GM18507 (cell line): ENCODE data around the gene AKAIN1.

Source experiments
- DNase-seq: peaks from one replicate; pipeline ENCODE4 v3.0.0; 2011; ENCODE audit warnings: low read depth; ENCODE audit not compliant: insufficient read length; ENCODE audit errors: extremely low spot score
- FAIRE-seq: peaks from 2 replicates; lab custom pipeline; 2011; peaks lifted over from hg19 to GRCh38; lab: Jason Lieb, UNC

Gene AKAIN1

GRCh38 chr18:5164903-5165302 lies 32.2 kb downstream of the AKAIN1 start:
- FAIRE-seq: no peak

GRCh38 chr18:5162111-5162510 lies 34.9 kb downstream of the AKAIN1 start:
- FAIRE-seq (no peak), DNase-seq (no peak)

More at GRCh38 chr18:5164903-5165302, 32.2 kb downstream of the AKAIN1 start:
- DNase-seq: no peak

GRCh38 chr18:5159080-5159479 lies 38.0 kb downstream of the AKAIN1 start:
- no peak for DNase-seq
- no peak for FAIRE-seq

DNA sequence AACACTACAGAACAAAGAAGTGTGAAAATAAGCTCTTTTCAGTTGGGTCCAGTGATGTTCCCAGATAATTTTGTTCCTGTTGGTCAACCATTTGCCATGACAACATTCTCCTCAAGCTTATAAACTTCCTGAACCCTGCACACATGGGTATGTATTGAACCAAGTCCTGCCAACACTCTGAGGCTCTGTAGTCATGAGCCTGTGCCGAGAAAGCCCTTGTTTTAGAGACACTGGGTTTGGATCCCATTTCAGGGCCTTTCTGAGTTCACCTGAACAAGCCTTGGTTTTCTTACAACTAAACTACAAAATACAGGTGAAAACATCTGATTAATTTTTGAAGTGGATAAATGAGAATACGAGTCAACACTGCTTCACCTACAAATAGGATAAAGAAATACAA lies 38.5 kb downstream of the AKAIN1 start:
- FAIRE-seq: no peak
- DNase-seq: no peak

DNA sequence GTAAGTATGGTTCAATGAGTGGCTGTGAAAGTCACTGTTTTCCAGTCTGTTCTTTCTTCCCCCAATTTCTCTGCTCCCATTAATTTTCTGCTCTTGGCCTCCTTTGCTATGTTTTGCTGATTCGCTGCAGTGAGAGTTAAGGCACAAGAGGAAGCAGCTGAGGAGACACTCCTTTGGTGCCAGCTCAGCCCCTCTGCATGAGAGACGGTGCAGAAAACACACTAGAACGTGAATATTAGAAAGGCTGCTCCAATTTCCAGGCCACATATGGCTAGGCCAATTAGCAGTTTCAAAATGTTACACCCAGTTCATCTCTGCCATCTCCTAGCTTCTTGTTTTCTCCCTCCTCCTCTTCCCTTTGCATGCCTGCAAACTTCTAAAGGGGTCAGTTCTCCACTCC lies 38.9 kb downstream of the AKAIN1 start:
- FAIRE-seq (no peak), DNase-seq (no peak)

DNA sequence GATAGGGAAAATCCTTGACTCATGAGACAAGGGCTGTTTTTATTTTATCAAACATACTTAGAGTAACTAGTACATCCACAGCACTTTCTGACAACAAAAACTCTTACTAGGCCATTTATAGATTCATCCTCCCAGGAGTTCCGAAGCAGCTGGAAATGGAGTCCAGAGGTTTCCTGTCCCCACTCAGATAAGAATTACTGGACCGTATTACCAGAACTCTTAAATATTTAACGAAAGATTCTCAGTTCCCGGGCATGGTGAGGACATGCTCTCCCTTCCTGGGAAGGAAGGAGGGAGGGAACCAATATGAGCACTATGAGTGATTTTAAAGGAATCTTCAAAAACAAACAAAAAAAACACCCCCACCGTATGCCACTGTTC lies 41.2 kb downstream of the AKAIN1 start:
- DNase-seq (no peak), FAIRE-seq (no peak)

- FAIRE-seq (no peak), DNase-seq (no peak)
Observed at GRCh38 chr18:5155218-5155906, 41.7 kb downstream of the AKAIN1 start.

- DNase-seq: no peak
- FAIRE-seq: no peak
Observed at GRCh38 chr18:5152343-5153020, 44.6 kb downstream of the AKAIN1 start.

- FAIRE-seq: no peak
- no peak for DNase-seq
Observed at GRCh38 chr18:5150894-5151293, 46.2 kb downstream of the AKAIN1 start.

DNA sequence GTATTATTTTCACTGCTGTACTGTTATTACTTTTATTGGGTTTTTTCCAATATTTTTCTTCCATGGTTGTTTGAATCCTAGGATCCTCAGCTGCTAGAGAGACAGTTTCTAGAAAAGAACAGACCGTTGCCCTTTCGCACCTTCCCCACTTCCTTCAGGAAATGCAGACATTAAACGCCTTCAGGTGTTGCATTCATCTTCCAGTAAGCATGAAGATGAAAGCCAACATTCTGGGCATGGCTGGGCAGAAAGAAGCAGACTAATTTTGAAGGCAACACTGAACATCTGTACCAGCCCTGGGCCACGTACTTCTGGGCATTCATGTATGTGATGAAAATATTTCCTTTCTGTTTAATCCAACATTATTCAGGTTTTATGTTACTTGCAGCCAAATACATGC lies 51.0 kb downstream of the AKAIN1 start:
- no peak for FAIRE-seq
- no peak for DNase-seq

DNA sequence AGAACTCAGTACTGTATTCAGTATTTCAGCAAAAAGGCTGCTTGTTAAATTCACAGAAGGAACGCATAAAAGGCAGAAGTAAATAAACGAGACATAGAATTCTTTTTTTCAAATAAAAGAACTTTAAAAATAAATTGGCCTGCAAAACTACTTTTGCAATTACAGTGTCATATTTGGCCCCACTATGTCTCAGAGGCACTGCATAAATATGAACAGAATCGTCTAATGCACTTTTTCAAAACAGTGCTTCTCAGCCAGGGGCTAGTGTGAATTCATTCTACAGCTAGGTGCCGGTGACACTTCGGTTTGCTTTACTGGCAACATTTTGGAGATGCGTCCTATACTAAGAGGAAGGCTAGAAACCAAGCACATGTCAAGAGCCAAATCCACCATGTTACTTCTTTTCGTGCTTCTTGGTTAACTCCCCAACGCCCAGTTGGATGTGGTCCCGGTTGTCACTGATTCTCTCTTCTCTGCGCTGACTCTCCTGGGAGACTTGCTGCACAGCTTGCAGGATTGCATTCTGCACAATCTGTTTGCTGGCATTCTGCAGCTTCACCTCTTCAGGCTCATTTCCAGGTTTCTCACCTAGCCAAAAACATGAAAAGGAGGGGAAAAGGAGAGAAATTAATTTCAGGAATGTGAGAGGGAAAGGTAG lies 51.8 kb downstream of the AKAIN1 start:
- FAIRE-seq (no peak), DNase-seq (no peak)

DNA sequence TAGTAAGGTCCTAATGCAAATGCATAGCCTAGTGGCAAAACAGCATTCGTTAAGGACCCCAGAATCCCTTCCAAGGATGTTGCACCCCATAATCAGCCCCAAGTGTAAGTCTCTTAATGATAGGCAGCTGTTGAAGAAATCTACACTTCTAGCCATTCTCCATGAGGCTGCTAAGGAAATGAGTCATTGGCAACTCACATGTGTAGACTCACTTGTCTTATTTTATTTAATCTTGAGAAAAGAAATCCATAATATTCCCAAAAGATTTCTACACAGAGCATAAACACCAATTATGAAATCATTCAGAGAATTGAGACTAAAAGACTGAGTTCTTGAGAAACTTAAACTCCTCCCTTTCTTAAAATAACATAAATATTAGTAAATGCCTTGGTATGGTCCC lies 52.4 kb downstream of the AKAIN1 start:
- no peak for FAIRE-seq
- DNase-seq: no peak

DNA sequence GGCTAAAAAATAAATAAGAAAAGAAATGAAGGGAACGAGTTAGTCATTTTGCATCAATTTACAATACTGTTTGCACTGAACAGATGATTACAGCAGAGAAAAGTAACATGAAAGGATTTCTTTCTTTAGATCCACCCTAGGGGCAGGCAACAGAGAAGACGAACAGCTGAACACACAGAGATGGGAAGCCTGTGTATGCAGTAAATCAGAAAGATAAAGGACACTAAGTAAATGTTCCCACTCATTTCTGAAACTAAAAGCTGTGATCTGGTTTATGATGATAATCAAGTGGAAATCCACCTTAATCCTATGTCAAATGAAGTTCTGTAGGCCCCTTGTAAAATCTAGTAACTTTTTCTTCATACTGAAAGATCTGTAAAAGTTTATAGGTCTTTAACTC lies 54.2 kb downstream of the AKAIN1 start:
- FAIRE-seq: no peak
- no peak for DNase-seq

DNA sequence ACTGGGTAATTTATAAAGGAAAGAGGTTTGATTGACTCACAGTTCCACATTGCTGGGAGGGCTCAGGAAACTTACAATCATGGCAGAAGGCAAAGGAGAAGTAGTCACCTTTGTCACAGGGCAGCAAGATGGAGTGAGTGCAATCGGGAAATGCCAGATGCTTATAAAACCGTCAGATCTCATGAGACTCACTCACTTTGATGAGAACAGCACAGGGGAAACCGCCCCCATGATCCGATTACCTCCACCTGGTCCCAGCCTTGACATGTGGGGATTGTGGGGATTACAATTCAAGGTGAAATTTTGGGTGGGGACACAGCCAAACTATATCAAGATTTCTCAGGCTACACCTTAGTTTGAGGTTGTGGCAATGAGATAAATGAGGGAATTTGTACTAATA lies 54.9 kb downstream of the AKAIN1 start:
- DNase-seq: no peak
- no peak for FAIRE-seq

DNA sequence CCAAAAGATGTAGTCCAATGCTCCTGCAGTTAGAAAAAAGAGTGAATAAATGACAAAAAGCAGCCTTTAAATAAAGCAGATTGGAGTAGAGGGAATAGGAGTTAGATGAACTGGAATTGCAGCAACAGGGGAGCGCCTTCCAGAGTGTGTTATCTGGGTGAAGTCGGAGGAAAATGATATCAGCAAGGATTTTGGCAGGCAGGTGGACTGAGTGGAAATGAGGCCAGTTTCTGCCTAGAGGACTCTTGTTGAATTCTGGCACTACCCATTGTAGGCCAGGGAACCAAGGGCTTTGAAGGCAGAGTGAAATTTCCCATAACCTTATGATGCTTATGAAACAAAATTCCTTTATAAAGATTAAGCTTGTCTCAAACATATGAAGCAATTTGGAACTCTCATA lies 59.8 kb downstream of the AKAIN1 start:
- FAIRE-seq: no peak
- no peak for DNase-seq

DNA sequence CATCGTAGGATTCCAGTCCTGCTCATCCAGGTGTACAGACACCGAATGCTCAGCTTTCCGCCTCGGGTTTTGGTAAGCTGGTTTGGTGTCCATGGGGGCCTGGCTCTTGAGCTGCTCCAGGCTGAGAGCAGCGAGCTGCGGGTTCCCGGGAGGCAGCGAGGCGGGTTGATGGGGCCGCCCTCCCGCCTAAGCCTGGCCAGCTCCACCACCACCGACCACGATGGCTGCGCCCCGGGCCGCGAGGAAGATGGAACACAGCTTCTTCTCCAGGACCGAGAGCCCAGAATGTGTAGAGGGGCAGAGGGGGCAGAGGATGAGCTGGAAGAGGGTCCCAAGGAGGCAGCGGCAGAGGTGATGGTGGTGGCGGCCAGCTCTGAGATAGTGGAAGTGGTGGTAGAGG lies 64.1 kb downstream of the AKAIN1 start:
- no peak for FAIRE-seq

DNA sequence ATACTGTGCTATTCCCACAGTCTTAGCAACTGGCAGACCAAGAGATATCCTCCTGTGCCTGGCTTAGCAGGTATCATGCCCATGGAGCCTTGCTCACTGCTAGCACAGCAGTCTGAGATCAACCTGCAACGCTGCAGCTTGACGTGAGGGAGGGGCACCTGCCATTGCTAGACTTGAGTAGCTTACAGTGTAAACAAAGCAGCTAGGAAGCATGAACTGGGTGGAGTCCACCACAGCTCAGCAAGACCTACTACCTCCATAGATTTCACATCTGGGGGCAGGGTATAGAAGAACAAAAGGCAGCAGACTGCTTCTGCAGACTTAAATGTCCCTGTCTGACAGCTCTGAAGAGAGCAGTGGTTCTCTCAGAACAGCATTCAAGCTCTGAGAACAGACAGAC lies 74.8 kb downstream of the AKAIN1 start:
- DNase-seq (no peak), FAIRE-seq (no peak)

More for the DNA sequence above, 64.1 kb downstream of the AKAIN1 start:
- DNase-seq: no peak

GRCh38 chr18:5110266-5110665 lies 86.8 kb downstream of the AKAIN1 start:
- FAIRE-seq: no peak

GRCh38 chr18:5107988-5108387 lies 89.1 kb downstream of the AKAIN1 start:
- DNase-seq: no peak
- no peak for FAIRE-seq

More at GRCh38 chr18:5110266-5110665, 86.8 kb downstream of the AKAIN1 start:
- no peak for DNase-seq

DNA sequence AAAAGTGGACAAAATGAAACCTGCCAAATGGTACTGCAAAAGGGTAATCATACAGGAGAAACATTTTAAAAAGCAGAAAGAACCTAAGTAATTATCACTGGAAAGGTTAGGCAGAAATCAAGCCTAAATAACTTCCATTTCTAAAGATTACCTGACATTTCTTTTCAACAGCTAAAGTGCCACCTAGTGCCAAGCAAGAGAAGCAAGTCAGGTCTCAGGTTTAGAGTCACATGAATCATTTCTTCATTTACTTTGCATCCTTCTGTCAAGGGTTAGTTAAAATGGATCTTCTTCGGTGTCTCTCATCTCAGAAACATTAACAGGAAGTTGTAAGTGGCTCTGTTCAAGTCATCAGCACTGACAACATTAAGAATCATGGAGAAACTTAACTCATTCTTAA lies 90.3 kb downstream of the AKAIN1 start:
- DNase-seq (no peak), FAIRE-seq (no peak)

DNA sequence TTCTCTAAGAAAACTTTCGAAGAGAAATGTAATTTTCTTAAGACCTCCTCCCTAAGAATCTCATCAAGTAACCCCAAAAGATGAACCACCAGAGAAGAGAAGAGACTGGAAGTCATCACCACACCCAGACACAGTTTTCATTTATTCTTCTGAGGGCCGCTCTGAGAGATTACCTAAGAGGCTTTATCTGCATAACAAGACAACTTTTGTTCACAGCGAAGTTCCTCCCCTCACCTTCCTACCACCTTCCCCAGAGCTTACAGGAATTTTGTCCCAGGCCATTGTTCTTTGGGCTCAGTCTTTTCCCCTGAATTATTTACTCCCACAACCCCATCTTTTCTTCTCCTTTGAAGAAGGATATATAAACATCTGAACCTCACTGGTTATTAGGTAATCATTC lies 92.8 kb downstream of the AKAIN1 start:
- no peak for FAIRE-seq
- DNase-seq: no peak
